Testis (tissue), 3 donors: ENCODE results near the gene LRRC73. TPM values are rescaled to one million over a fixed set of nuclear protein-coding genes. Genes with fewer than 3 reads are reported as not detected.
"Not testable (repeated sequence)": the region's sequence is repeated elsewhere in the genome, so short reads cannot be mapped to it uniquely, and the experiment has no call there.

ENCODE experiments used
- DNase-seq: peaks from one replicate; pipeline ENCODE4 v3.0.0-alpha.2; 2019
- H3K27ac ChIP-seq, 2 donors: fragments of 200-600 bp; sonication (generic); one replicate each; pipeline ENCODE4 v1.5.1; 2019
- H3K27me3 ChIP-seq: fragments of 200-600 bp; sonication (generic); one replicate; pipeline ENCODE4 v1.5.1; 2019
- H3K36me3 ChIP-seq: fragments of 200-600 bp; sonication (generic); one replicate; pipeline ENCODE4 v1.5.1; 2017; ENCODE audit warnings: low read depth; ENCODE audit errors: missing control alignments
- H3K4me1 ChIP-seq: fragments of 200-600 bp; sonication (generic); one replicate; pipeline ENCODE4 v1.5.1; 2019
- H3K4me3 ChIP-seq, 2 donors: fragments of 200-600 bp; sonication (generic); one replicate each; pipeline ENCODE4 v1.5.1; 2017 to 2019
- H3K9me3 ChIP-seq: fragments of 200-600 bp; sonication (generic); one replicate; pipeline ENCODE4 v1.5.1; 2017
- POLR2A ChIP-seq: fragments of 450-650 bp; IDR thresholded peaks from one replicate; pipeline ENCODE4 v1.6.1; 2017; ENCODE audit warnings: antibody characterized with exemption, mild to moderate bottlenecking, moderate library complexity
- WGBS, 2 donors: methylation state at CpG; one replicate each; pipeline ENCODE4 v1.1.5; 2018; 5-methylcytosine and 5-hydroxymethylcytosine counted together
- intact Hi-C: fragments of 100-400 bp; cut with DNase I; formaldehyde crosslinking; loops from one replicate; pipeline ENCODE4 v1.15.1; 2023; ENCODE audit warnings: low total_unique reads
- polyA plus RNA-seq: library from polyadenylated mRNA; stranded (reverse); fragments of 350-450 nt; fragmentation: Illumina TruSeq; extraction: RNeasy Lipid Tissue Mini Kit (QIAGEN cat#74804); gene quantifications from one replicate; pipeline ENCODE4 v1.2.3, GENCODE V29; 2014; ENCODE audit warnings: low read depth, low replicate concordance; ENCODE audit not compliant: insufficient read depth
- total RNA-seq, 2 donors: library from RNA; depleted of rRNA; stranded (reverse); fragments of >200 nt; gene quantifications; one replicate each; pipeline ENCODE4 v1.2.3, GENCODE V29; 2016
- TF ChIP-seq, protein P1 (sequence below), 3 experiments: fragments of 450-650 bp in 2 of 3; fragments of 200-600 bp in 1 of 3; sonication (generic) in 1 of 3; IDR thresholded peaks; one replicate each; pipeline ENCODE4 v1.5.1; 2016 to 2019; ENCODE audit warnings: antibody characterized with exemption in 3 of 3, mild to moderate bottlenecking in 2 of 3, moderate library complexity in 1 of 3

The LRRC73 gene
- total and polyA plus RNA-seq, 3 donors from 2014 or later = 20.1 to 50.6 (median 29.3) TPM

DNA sequence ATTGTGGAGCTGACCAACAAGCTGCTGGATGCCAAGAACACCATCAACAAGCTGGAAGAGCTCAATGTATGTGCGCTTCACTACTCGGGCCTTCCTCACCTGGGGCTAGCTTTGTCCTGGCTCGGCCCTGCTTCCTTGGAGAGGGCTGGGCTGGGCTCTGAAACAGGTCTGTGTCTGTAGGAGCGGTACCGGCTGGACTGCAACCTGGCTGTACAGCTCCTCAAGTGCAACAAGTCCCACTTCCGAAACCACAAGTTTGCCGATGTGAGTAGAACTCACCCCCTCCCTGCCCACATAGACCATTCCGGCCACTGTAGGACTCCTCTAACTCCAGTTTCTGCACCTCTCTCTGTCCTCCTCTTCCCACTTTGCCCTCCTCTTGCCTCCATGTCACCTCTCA lies 6.7 kb downstream of the LRRC73 start:
- no peaks in the 10 kb centered on the region for H3K9me3 ChIP-seq
- no peak overlapping the region for H3K27ac ChIP-seq
- intact Hi-C loops = loop anchor here (10.0 kb wide), 1 partner anchor 49 kb away; the partner anchor contains the start of gene DLK2
- H3K4me1 ChIP-seq = peaks cover 16% of the 10 kb centered on the region
- TF ChIP-seq POLR2A = no peak
- TF ChIP-seq, protein P1, sequence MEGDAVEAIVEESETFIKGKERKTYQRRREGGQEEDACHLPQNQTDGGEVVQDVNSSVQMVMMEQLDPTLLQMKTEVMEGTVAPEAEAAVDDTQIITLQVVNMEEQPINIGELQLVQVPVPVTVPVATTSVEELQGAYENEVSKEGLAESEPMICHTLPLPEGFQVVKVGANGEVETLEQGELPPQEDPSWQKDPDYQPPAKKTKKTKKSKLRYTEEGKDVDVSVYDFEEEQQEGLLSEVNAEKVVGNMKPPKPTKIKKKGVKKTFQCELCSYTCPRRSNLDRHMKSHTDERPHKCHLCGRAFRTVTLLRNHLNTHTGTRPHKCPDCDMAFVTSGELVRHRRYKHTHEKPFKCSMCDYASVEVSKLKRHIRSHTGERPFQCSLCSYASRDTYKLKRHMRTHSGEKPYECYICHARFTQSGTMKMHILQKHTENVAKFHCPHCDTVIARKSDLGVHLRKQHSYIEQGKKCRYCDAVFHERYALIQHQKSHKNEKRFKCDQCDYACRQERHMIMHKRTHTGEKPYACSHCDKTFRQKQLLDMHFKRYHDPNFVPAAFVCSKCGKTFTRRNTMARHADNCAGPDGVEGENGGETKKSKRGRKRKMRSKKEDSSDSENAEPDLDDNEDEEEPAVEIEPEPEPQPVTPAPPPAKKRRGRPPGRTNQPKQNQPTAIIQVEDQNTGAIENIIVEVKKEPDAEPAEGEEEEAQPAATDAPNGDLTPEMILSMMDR (IDR thresholded peaks at IDR 0.05) = no peak
- no peak for DNase-seq
- H3K27me3 ChIP-seq = no peaks in the 10 kb centered on the region
- 94 to 96% methylated on average over 5 to 8 of the region's 8 CpGs for WGBS, 2 donors
- no peaks in the 10 kb centered on the region for H3K36me3 ChIP-seq
- no peak overlapping the region for H3K4me3 ChIP-seq

DNA sequence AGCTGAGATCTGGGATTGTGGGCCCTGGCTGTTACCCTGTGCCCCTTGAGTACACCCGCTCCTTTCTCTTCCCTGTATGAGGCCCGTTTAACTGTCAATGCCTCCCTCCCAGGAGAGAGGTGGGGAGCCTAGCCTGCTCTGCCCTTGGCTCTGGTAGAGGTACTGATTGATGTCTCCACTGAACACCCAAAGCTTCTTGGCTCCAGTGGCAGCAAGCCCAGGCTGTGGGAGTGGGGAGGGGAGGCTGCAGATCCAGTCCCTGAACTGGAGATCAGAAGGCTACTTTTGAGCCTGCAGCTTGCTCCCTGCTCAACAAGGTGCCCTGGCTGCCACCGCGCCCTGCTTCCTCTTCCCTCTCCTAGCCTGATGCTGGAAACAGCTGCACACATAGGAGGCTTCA lies 7.5 kb downstream of the LRRC73 start:
- TF ChIP-seq POLR2A = no peak
- TF ChIP-seq, protein P1 (IDR thresholded peaks at IDR 0.05) = no peak
- intact Hi-C loops = loop anchor here (10.0 kb wide), 1 partner anchor 48 kb away; the partner anchor contains the start of gene DLK2
- Histone ChIP-seq H3K36me3 (no peaks in the 10 kb centered on the region), H3K9me3 (no peaks in the 10 kb centered on the region), H3K27me3 (no peaks in the 10 kb centered on the region), H3K4me3 (no peak overlapping the region), H3K4me1 (peaks cover 16% of the 10 kb centered on the region), H3K27ac (no peak overlapping the region)
- DNase-seq = no peak
- WGBS, 2 donors = 94 to 95% methylated on average over 4 of the region's 4 CpGs

DNA sequence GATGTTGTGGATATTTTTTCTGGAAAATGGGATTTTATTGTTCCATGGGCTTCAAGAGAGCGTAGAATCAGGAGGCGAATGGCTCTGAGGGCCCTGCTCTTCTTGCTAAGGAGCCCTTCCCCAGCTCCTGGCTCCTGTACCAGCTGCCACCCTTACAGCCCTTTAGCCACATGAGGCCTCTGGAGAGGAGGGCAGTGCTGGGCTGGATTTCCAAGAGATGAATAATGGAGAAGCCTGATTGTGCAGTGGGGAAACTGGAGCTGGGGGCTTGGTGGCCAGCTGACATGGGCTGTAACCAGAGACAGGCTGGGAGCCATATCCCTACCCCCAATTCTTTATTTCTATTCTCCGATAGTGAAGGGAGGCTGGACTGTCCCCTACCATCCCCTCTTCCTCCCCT lies 9.2 kb downstream of the LRRC73 start:
- intact Hi-C loops = loop anchor here (10.0 kb wide), 1 partner anchor 46 kb away; the partner anchor contains the start of gene DLK2
- no peaks in the 10 kb centered on the region for H3K9me3 ChIP-seq
- no peak for DNase-seq
- WGBS, 2 donors = 94 to 95% methylated on average over 3 of the region's 3 CpGs
- H3K36me3 ChIP-seq = no peaks in the 10 kb centered on the region
- H3K4me1 ChIP-seq = peaks cover 23% of the 10 kb centered on the region
- no peaks in the 10 kb centered on the region for H3K27me3 ChIP-seq
- no peak overlapping the region for H3K4me3 ChIP-seq
- TF ChIP-seq POLR2A = no peak
- TF ChIP-seq, protein P1 (IDR thresholded peaks at IDR 0.05) = no peak
- H3K27ac ChIP-seq = no peak overlapping the region

DNA sequence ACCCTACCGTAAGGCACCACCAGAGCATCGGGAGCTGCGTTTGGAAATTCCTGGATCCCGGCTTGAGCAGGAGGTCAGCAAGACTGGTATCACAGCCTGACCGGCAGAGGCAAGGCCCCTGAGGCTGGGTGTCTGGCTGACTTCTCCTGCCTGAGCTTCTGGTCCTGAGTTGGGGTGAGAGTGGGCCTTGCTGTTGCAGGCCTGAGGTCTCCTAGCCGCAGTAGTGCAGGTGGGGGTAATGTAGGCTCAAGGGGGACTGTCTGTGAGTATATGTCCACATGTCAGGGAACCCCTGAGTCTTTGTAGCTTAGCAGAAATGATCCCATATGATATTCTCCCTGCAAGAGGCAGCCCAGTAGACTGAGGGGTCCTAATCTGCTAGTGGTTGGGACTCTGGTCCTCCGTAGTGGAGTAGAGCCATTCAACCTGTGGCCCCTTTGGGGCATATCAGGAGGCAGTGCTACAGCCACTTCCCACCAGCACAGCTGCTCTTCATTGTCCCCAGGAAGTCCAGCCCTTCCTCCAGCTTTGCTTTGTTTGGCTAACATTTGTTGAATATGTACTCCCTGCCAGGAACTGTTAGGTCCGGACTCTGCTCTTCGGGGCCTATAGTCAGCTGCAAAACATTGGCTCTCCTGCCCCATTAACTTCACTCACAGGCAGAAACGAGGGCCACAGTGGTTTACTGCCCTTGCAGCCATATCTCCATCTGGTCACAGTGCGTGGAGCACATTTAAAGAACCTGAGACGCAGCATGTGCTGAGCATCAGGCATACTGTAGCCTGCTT lies 10.9 kb downstream of the LRRC73 start:
- WGBS, 2 donors = 64 to 69% methylated on average over 11 to 12 of the region's 12 CpGs
- H3K4me1 ChIP-seq = peaks cover 26% of the 10 kb centered on the region

DNA sequence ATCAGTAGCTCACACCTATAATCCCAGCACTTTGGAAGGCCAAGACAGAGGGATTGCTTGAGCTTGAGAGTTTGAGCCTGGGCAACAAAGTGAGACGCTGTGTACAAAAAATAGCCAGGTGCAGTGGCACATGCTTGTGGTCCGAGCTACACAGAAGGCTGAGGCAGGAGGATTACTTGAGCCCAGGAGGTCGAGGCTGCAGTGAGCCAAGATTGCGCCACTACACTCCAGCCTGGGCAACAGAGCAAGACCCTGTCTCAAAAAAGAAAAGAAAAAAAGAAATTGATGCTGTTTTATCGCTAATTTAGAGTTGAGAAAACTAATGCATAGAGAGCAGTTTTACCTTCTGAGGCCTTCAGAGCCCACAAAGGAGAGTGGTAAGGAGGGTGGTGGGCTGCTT lies 11.9 kb downstream of the LRRC73 start:
- H3K27ac ChIP-seq, DNase-seq, H3K4me3 ChIP-seq, H3K36me3 ChIP-seq, intact Hi-C loops, H3K27me3 ChIP-seq, H3K9me3 ChIP-seq: not testable (repeated sequence)
- 89 to 93% methylated on average over 5 of the region's 5 CpGs for WGBS, 2 donors
- peaks cover 32% of the 10 kb centered on the region for H3K4me1 ChIP-seq

More for the DNA sequence above, 10.9 kb downstream of the LRRC73 start:
- intact Hi-C loops = no loop called here
- H3K36me3 ChIP-seq = no peaks in the 10 kb centered on the region
- H3K27ac ChIP-seq = peak overlapping the region in 1 of 2 donors; percentile 3
- no peak for TF ChIP-seq POLR2A
- TF ChIP-seq, protein P1 (IDR thresholded peaks at IDR 0.05) = no peak
- H3K9me3 ChIP-seq = no peaks in the 10 kb centered on the region
- no peaks in the 10 kb centered on the region for H3K27me3 ChIP-seq
- DNase-seq = no peak
- H3K4me3 ChIP-seq = no peak overlapping the region
